Prostate gland (tissue), 2 donors: ENCODE measurements around the gene FCHSD2.

ENCODE experiments used
- CTCF ChIP-seq, 4 experiments: fragments of 200-600 bp in 2 of 4; fragments of 450-650 bp in 2 of 4; sonication (generic) in 2 of 4; IDR thresholded peaks; 1 replicate in 3 of 4; 2 replicates in 1 of 4; pipeline ENCODE4 v1.5.1; 2016 to 2019; ENCODE audit warnings: antibody characterized with exemption in 4 of 4, mild to moderate bottlenecking in 2 of 4, moderate library complexity in 2 of 4
- POLR2A ChIP-seq: fragments of 450-650 bp; IDR thresholded peaks from one replicate; pipeline ENCODE4 v1.6.1; 2016; ENCODE audit warnings: antibody characterized with exemption, mild to moderate bottlenecking
- POLR2AphosphoS5 ChIP-seq: sonication (generic); formaldehyde crosslinking; IDR thresholded peaks from one replicate; pipeline ENCODE4 v1.6.1; 2017; ENCODE audit warnings: antibody characterized with exemption

GRCh38 chr11:72842126-72842525 is 300.0 kb downstream of the FCHSD2 start:
- TF ChIP-seq CTCF (IDR thresholded peaks at IDR 0.05): no peak
- TF ChIP-seq POLR2A: no peak
- no peak for TF ChIP-seq POLR2AphosphoS5
